ENCODE measurements around the gene EXOC4.

DNA sequence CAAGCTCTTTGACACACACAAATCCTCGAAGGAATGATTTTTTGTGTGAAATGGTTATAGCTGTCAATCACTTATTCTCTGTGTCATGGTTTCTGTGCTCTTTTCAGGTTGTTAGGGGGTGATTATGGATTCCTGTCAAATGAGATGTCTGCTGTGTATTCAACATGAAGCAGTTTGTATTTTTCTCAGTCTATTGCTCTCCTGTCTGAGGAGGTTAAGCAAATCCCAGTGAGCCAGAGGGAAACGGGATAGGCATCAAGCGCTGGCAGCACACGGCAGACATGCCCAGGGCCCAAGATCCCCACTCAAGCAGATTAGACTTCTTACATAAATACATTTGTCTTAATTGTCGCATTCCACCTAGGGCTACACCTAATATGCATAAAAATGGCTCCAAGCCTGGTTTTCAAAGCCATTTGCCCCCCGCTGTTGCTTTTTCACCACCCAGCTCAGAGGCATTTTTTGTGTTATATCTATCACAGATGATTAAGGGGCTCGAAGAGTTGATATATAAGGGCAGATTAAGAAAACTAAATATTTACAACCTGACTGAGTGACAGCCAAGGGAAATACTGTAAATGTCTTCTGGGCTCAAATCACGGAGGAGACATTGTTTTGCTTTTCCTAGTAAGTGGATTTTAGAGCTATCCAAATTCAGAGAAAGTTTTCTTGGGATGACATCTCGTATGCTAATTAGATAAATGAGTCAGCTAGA, 681.5 kb downstream of the EXOC4 start:
- TF ChIP-seq CTCF (IDR thresholded peaks at IDR 0.05) (no peak), POLR2A (IDR thresholded peaks at IDR 0.05) (no peak)

Measured in ovary (tissue), 3 donors.